ENCODE measurements around the gene PAGE5.

The PAGE5 gene

GRCh38 chrX:55213381-55213780, 6.8 kb upstream of the PAGE5 start:
- DNase-seq (ENCODE audit: low read depth): no peak
- no peak overlapping the region for H3K4me3 ChIP-seq (ENCODE audit: low read depth, low read length)
- no peak for TF ChIP-seq CTCF (IDR thresholded peaks at IDR 0.05; ENCODE audit: insufficient read depth, low read depth, low read length, missing control alignments)

- no peak for DNase-seq (ENCODE audit: low read depth)
- no peak for TF ChIP-seq CTCF (IDR thresholded peaks at IDR 0.05; ENCODE audit: insufficient read depth, low read depth, low read length, missing control alignments)
- no peak overlapping the region for H3K4me3 ChIP-seq (ENCODE audit: low read depth, low read length)
These were observed 20.7 kb downstream of the PAGE5 start for GRCh38 chrX:55240788-55241340.

GRCh38 chrX:55253528-55253927, 33.4 kb downstream of the PAGE5 start:
- no peak for DNase-seq (ENCODE audit: low read depth)
- H3K4me3 ChIP-seq (ENCODE audit: low read depth, low read length): no peak overlapping the region
- TF ChIP-seq CTCF (IDR thresholded peaks at IDR 0.05; ENCODE audit: insufficient read depth, low read depth, low read length, missing control alignments): no peak

GRCh38 chrX:55260806-55261205, 40.7 kb downstream of the PAGE5 start:
- H3K4me3 ChIP-seq (ENCODE audit: low read depth, low read length): no peak overlapping the region
- no peak for TF ChIP-seq CTCF (IDR thresholded peaks at IDR 0.05; ENCODE audit: insufficient read depth, low read depth, low read length, missing control alignments)
- no peak for DNase-seq (ENCODE audit: low read depth)

- H3K4me3 ChIP-seq (ENCODE audit: low read depth, low read length): no peak within 1 kb of the TSS
- TF ChIP-seq CTCF (IDR thresholded peaks at IDR 0.05; ENCODE audit: insufficient read depth, low read depth, low read length, missing control alignments): no peak
- DNase-seq (ENCODE audit: low read depth): no peak
These were observed 44.7 kb downstream of the PAGE5 start, which contains the start of gene PAGE3 for GRCh38 chrX:55264816-55265215. PAGE3 (minus strand) TSS chrX:55264916; CDS start chrX:55263903, 1,013 bp downstream.

Data from GM12865 (cell line).